ENCODE data around the gene MGAT4A.
"Not testable (repeated sequence)": the region's sequence is repeated elsewhere in the genome, so short reads cannot be mapped to it uniquely, and the experiment has no call there.

MGAT4A gene

DNA sequence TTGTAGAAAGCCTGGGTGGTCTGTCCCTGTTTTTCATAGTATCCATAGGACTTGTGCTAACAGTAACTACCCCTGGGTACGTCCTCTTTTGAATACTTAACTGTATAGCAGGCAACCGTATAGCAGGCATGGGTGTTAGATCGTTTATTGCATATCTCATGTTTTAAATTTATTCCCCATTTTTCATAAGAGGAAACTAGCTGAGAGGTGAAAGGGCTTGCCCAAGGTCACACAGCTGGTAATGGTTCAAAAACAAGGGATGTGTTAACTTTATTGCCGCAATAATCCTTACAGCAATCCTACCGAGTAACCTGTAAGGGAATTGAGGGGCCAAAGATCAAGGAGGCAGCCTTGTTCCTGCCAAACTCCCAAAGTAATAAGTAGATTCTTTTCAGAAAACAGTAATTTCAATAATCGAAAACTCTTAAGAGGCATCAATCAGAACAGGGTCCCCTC, 990 bp upstream of the MGAT4A start:
- FAIRE-seq = no peak
- DNase-seq (ENCODE audit: insufficient read length, low spot score) = no peak

GRCh38 chr2:98730707-98731040, 258 bp downstream of the MGAT4A start:
- FAIRE-seq (no peak), DNase-seq (ENCODE audit: insufficient read length, low spot score) (peak; percentile 55)

- DNase-seq (ENCODE audit: insufficient read length, low spot score) = no peak
Observed at GRCh38 chr2:98730053-98730706, 752 bp downstream of the MGAT4A start.

GRCh38 chr2:98729652-98730051, 1.3 kb downstream of the MGAT4A start:
- no peak for DNase-seq (ENCODE audit: insufficient read length, low spot score)
- FAIRE-seq = no peak

More at GRCh38 chr2:98730053-98730706, 752 bp downstream of the MGAT4A start:
- peak; percentile 38 for FAIRE-seq

DNA sequence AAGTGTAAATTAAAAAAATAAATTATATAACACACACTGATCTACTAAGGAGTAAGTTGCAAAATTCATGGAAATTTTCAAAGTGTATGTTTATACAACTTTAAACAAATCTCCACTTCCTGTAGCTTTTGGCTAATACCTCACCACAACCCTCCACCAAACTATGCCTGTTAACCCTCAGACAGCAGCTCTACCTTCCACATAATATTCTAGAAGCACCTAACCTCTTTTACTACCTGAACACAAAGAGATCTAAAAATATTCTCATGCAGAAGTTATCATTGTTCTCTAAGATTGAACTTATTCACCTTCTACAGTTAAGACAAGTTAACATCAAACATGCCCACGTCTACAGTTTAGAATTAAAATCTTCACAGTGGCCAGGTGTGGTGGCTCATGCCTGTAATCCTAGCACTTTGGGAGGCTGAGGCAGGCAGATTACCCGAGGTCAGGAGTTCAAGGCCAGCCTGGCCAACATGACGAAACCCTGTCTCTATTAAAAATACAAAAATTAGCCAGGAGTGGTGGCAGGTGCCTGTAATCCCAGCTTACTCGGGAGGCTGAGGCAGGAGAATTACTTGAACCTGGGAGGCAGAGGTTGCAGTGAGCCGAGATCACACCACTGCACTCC, 2.7 kb downstream of the MGAT4A start:
- FAIRE-seq; DNase-seq (ENCODE audit: insufficient read length, low spot score): not testable (repeated sequence)

- FAIRE-seq = no peak
- no peak for DNase-seq (ENCODE audit: insufficient read length, low spot score)
Observed at GRCh38 chr2:98727369-98728087, 3.4 kb downstream of the MGAT4A start.

DNA sequence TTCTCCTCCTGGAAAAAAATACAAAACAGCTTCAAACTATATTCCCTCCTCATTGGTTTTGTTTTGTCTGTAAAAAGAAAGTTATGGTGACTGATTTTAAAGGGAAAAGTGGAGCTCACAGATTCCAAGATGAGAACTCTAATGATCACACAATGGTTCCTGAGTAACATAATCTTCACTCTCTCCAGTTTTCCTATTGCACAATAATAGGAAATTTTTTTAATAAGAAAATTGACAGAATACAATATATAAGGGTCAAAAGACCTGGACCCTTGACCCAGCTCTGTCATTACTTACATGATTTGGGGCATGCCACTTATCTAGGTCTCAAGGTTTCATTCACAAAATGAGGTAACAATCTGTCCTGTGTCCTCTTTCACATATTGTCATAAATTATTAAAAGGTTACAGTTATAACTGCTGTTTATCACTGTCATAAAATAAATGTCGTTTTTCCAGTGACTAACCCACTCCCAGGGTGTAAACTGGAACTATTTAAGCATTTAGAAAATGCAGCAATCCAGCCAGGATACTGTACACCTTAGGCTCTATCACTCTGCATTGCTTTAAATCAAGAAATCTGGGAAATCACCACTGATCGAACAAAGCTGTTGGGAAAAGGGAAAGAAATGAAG, 4.1 kb downstream of the MGAT4A start:
- FAIRE-seq (no peak), DNase-seq (ENCODE audit: insufficient read length, low spot score) (no peak)

GRCh38 chr2:98726205-98726604, 4.7 kb downstream of the MGAT4A start:
- FAIRE-seq (no peak), DNase-seq (ENCODE audit: insufficient read length, low spot score) (no peak)

DNA sequence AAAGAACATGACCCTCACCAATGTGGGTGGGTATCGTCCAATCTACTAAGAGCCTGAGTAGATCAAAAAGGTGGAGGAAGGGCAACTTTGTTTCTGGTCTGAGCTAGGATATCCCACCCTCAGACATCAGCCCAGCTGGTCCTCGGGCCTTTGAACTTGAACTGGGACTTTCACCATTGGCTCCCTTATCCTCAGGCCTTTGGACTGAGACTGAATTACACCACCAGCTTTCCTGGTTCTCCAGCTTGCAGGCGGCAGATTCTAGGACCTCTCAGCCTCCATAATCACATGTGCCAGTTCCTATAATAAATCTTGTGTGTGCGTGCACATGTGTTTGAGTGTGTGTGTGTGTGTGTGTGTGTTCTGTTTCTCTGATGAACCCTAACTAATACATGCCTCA, 10.6 kb downstream of the MGAT4A start:
- no peak for DNase-seq (ENCODE audit: insufficient read length, low spot score)
- FAIRE-seq = no peak

GRCh38 chr2:98717621-98718020, 13.3 kb downstream of the MGAT4A start:
- DNase-seq (ENCODE audit: insufficient read length, low spot score) = no peak
- FAIRE-seq = no peak

- DNase-seq (ENCODE audit: insufficient read length, low spot score) (no peak), FAIRE-seq (no peak)
Observed at GRCh38 chr2:98716786-98717185, 14.1 kb downstream of the MGAT4A start.

- no peak for DNase-seq (ENCODE audit: insufficient read length, low spot score)
- FAIRE-seq = no peak
Observed at GRCh38 chr2:98715812-98716451, 15.0 kb downstream of the MGAT4A start.

- DNase-seq (ENCODE audit: insufficient read length, low spot score) (no peak), FAIRE-seq (no peak)
Observed at GRCh38 chr2:98713332-98714015, 17.5 kb downstream of the MGAT4A start.

- DNase-seq (ENCODE audit: insufficient read length, low spot score) = no peak
- no peak for FAIRE-seq
Observed at GRCh38 chr2:98712145-98712544, 18.8 kb downstream of the MGAT4A start.

- FAIRE-seq = no peak
- no peak for DNase-seq (ENCODE audit: insufficient read length, low spot score)
Observed at GRCh38 chr2:98711506-98711905, 19.4 kb downstream of the MGAT4A start.

- no peak for DNase-seq (ENCODE audit: insufficient read length, low spot score)
- no peak for FAIRE-seq
Observed at GRCh38 chr2:98710734-98711133, 20.2 kb downstream of the MGAT4A start.

GRCh38 chr2:98709535-98709934, 21.4 kb downstream of the MGAT4A start:
- DNase-seq (ENCODE audit: insufficient read length, low spot score) (no peak), FAIRE-seq (no peak)

DNA sequence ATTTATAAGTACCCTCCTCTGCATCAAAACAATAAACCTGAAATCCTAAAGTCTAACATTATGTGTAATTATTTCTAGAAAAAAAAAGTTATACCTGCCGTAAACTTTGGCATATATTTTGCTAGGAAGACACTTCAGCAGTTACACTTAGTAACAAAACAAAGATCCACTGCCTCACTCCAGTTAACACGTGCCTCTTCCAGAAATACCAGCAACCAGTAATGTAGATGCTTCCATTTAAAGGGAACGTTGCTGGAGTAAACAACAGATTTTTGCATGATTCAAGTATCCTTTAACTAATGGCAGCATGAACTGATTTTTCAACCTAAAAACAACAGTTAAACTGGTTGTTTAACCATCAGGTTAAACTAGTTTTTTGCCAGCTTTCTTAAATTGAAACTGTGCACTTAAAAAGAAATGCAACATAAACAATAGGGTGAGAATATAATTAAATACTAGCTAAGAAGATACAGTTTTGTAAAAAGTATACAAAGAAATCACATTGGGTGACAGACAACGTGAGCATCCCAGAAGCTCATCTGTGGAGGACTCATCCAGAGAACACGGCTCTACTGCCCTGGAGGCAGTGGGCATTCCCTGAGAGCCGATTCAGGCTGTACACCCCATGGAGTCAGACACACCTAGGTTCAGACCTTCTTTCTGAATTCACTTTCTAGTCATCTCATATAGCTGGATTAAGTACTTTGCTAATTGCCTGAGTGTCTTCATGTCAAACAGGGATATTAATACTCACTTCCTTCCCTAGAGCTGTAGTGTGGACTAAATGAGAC, 22.3 kb downstream of the MGAT4A start:
- no peak for DNase-seq (ENCODE audit: insufficient read length, low spot score)
- no peak for FAIRE-seq

DNA sequence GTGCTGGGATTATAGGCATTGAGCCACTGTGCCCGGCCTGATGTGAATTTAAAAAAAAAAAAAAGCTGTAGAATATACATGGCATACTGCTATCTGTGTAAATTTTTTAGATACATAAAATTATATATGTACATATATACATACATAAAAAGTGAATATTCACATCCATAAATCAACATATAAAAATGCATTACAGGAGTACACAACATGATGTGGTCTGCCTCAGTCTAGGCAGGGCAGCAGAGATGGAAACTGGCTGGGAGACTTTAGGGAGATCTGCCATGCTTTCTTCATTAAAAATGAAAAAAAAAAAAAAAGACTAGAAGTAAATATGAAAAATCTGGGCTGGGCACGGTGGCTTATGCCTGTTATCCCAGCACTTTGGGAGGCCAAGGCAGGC, 24.3 kb downstream of the MGAT4A start:
- DNase-seq (ENCODE audit: insufficient read length, low spot score) (no peak), FAIRE-seq (no peak)

DNA sequence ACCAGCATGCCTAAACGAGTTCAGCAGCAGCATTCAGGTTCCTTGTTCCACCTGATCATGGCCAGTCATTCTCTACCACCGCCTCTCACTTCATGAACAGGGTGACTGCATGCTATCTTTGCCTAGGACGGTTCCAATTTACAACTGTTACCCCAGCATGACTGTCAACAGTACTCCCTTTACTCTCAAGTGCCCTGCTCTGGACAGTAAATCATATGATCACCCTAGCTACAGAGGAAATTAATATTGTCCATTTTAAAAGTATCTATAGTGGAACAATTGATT, 25.7 kb downstream of the MGAT4A start:
- no peak for DNase-seq (ENCODE audit: insufficient read length, low spot score)
- no peak for FAIRE-seq
